Activated CD4-positive, alpha-beta T cell treated with anti-CD3 and anti-CD28 coated beads for 36 hours (primary cell): Measurements from ENCODE around the gene CD28. TPM values are rescaled to one million over a fixed set of nuclear protein-coding genes. Genes with fewer than 3 reads are reported as not detected.
"Not testable (repeated sequence)": the region's sequence is repeated elsewhere in the genome, so short reads cannot be mapped to it uniquely, and the experiment has no call there.

Source experiments
- ATAC-seq: fragments of 200-7000 bp; cut with Tn5 transposase; one replicate; pipeline ENCODE4 v1.10.0; 2021; ENCODE audit warnings: mild to moderate bottlenecking, moderate library complexity
- CTCF ChIA-PET: fragments of 350-600 bp; sonication (Branson Sonifier 250); formaldehyde crosslinking; loops from one replicate; lab custom pipeline; 2021; ENCODE audit warnings: antibody characterized with exemption; lab: Charles Lee
- POLR2A ChIA-PET: fragments of 350-600 bp; sonication (Branson Sonifier 250); formaldehyde crosslinking; loops from one replicate; lab custom pipeline; 2021; ENCODE audit warnings: antibody characterized with exemption, inconsistent platforms; lab: Charles Lee
- DNase-seq: peaks from one replicate; pipeline ENCODE4 v3.0.0-alpha.2; 2020
- H3K27ac Mint-ChIP-seq: one replicate; pipeline ENCODE4 v1.8.0; 2021; ENCODE audit warnings: mixed read lengths
- H3K27me3 Mint-ChIP-seq: one replicate; pipeline ENCODE4 v1.8.0; 2021; ENCODE audit warnings: mixed read lengths
- H3K36me3 Mint-ChIP-seq: one replicate; pipeline ENCODE4 v1.8.0; 2021; ENCODE audit warnings: low read depth, mixed read lengths
- H3K4me1 Mint-ChIP-seq: one replicate; pipeline ENCODE4 v1.8.0; 2021; ENCODE audit warnings: mixed read lengths
- H3K4me3 Mint-ChIP-seq: one replicate; pipeline ENCODE4 v1.8.0; 2021; ENCODE audit warnings: mild to moderate bottlenecking, moderate library complexity, mixed read lengths
- H3K9me3 Mint-ChIP-seq: one replicate; pipeline ENCODE4 v1.8.0; 2021; ENCODE audit warnings: low read depth, mixed read lengths
- intact Hi-C, 2 experiments: fragments of 100-400 bp; cut with DNase I in 1 of 2; cut with micrococcal nuclease in 1 of 2; formaldehyde crosslinking; loops; one replicate each; pipeline versions ENCODE4 v1.14.2 to v1.15.1; 2022 to 2024; cut with DNase I, micrococcal nuclease
- total RNA-seq, 2 experiments: library from RNA; stranded (reverse); gene quantifications; one replicate each; pipeline ENCODE4 v1.2.3, GENCODE V29; 2021

Gene CD28
- total RNA-seq, 2 experiments from 2014 or later = 175 TPM

- Mint-ChIP-seq H3K27ac (peak overlapping the region; percentile 93), H3K36me3 (peaks cover 69% of the 10 kb centered on the region), H3K9me3 (peaks cover 24% of the 10 kb centered on the region), H3K4me1 (peaks cover 72% of the 10 kb centered on the region), H3K27me3 (no peaks in the 10 kb centered on the region), H3K4me3 (no peak overlapping the region)
- no peak for ATAC-seq
- intact Hi-C loops = no loop called here
- POLR2A ChIA-PET = interaction anchor here (0.6 kb wide), 2 partner anchors 10 to 28 kb away, joined by 3 to 23 read pairs; no protein-coding TSS in a partner anchor
- CTCF ChIA-PET = interaction anchor here (0.7 to 5.9 kb wide), 4 partner anchors 12 to 52 kb away, joined by 3 to 27 read pairs (median 14); no protein-coding TSS in a partner anchor
- DNase-seq = no peak
Measured at GRCh38 chr2:203761121-203761520, 54.7 kb downstream of the CD28 start.

- ChIA-PET POLR2A (interaction anchor here (0.6 to 2.5 kb wide), 11 partner anchors 13 to 102 kb away, joined by 3 to 25 read pairs (median 6); no protein-coding TSS in a partner anchor), CTCF (interaction anchor here (0.6 to 5.9 kb wide), 9 partner anchors 9 to 105 kb away, joined by 3 to 27 read pairs (median 3); no protein-coding TSS in a partner anchor)
- intact Hi-C loops = loop anchor here (1.0 to 2.0 kb wide), 9 partner anchors 15 to 128 kb away; partner anchors contain the start of gene CD28 (in 2 of the 2)
- H3K4me1 Mint-ChIP-seq = peaks cover 85% of the 10 kb centered on the region
- peak overlapping the region; percentile 93 for H3K27ac Mint-ChIP-seq
- ATAC-seq (peak; percentile 84), DNase-seq (peak; percentile 76)
- no peaks in the 10 kb centered on the region for H3K27me3 Mint-ChIP-seq
- H3K4me3 Mint-ChIP-seq = peak overlapping the region; percentile 6
- peaks cover 67% of the 10 kb centered on the region for H3K36me3 Mint-ChIP-seq
- H3K9me3 Mint-ChIP-seq = peaks cover 24% of the 10 kb centered on the region
Measured at GRCh38 chr2:203763241-203763937, 57.0 kb downstream of the CD28 start.

- Mint-ChIP-seq H3K4me1 (peaks cover 81% of the 10 kb centered on the region), H3K27me3 (no peaks in the 10 kb centered on the region), H3K4me3 (peak overlapping the region; percentile 6), H3K27ac (peak overlapping the region; percentile 93), H3K36me3 (peaks cover 62% of the 10 kb centered on the region), H3K9me3 (peaks cover 21% of the 10 kb centered on the region)
- no peak for DNase-seq
- ChIA-PET POLR2A (interaction anchor here (0.6 to 2.5 kb wide), 11 partner anchors 14 to 102 kb away, joined by 3 to 25 read pairs (median 6); no protein-coding TSS in a partner anchor), CTCF (interaction anchor here (0.6 to 5.9 kb wide), 8 partner anchors 15 to 104 kb away, joined by 3 to 27 read pairs (median 4); no protein-coding TSS in a partner anchor)
- peak; percentile 94 for ATAC-seq
- intact Hi-C loops = loop anchor here (1.0 to 2.0 kb wide), 10 partner anchors 16 to 127 kb away; partner anchors contain the start of gene CD28 (in 2 of the 2)
Measured at GRCh38 chr2:203763938-203764664, 57.7 kb downstream of the CD28 start.

GRCh38 chr2:203772456-203773165 lies 66.2 kb downstream of the CD28 start:
- no peak overlapping the region for H3K4me3 Mint-ChIP-seq
- CTCF ChIA-PET = no interaction called here
- intact Hi-C loops = no loop called here
- DNase-seq (no peak), ATAC-seq (no peak)
- peaks cover 35% of the 10 kb centered on the region for H3K36me3 Mint-ChIP-seq
- H3K27me3 Mint-ChIP-seq = no peaks in the 10 kb centered on the region
- POLR2A ChIA-PET = no interaction called here
- peaks cover 28% of the 10 kb centered on the region for H3K4me1 Mint-ChIP-seq
- no peak overlapping the region for H3K27ac Mint-ChIP-seq
- H3K9me3 Mint-ChIP-seq = peaks cover 12% of the 10 kb centered on the region

- Mint-ChIP-seq H3K27ac (no peak overlapping the region), H3K4me1 (peaks cover 33% of the 10 kb centered on the region), H3K9me3 (peaks cover 4% of the 10 kb centered on the region), H3K4me3 (no peak overlapping the region), H3K36me3 (peaks cover 28% of the 10 kb centered on the region), H3K27me3 (no peaks in the 10 kb centered on the region)
- ChIA-PET POLR2A (no interaction called here), CTCF (interaction anchor here (0.7 to 1.6 kb wide), 3 partner anchors 35 to 298 kb away, joined by 3 read pairs; no protein-coding TSS in a partner anchor)
- ATAC-seq = no peak
- no peak for DNase-seq
- intact Hi-C loops = no loop called here
Measured at GRCh38 chr2:203774760-203775159, 68.3 kb downstream of the CD28 start.

- DNase-seq = no peak
- POLR2A ChIA-PET = no interaction called here
- peaks cover 6% of the 10 kb centered on the region for H3K9me3 Mint-ChIP-seq
- peaks cover 23% of the 10 kb centered on the region for H3K36me3 Mint-ChIP-seq
- no peak overlapping the region for H3K4me3 Mint-ChIP-seq
- H3K27ac Mint-ChIP-seq = no peak overlapping the region
- peaks cover 34% of the 10 kb centered on the region for H3K4me1 Mint-ChIP-seq
- CTCF ChIA-PET = interaction anchor here (1.1 to 1.6 kb wide), 3 partner anchors 36 to 53 kb away, joined by 3 read pairs; no protein-coding TSS in a partner anchor
- no peak for ATAC-seq
- H3K27me3 Mint-ChIP-seq = no peaks in the 10 kb centered on the region
- intact Hi-C loops = no loop called here
Measured at GRCh38 chr2:203775684-203776083, 69.2 kb downstream of the CD28 start.

GRCh38 chr2:203777030-203777429 lies 70.6 kb downstream of the CD28 start:
- ChIA-PET POLR2A (no interaction called here), CTCF (no interaction called here)
- Mint-ChIP-seq H3K9me3 (peaks cover 6% of the 10 kb centered on the region), H3K36me3 (peaks cover 17% of the 10 kb centered on the region), H3K27ac (no peak overlapping the region), H3K4me3 (no peak overlapping the region), H3K27me3 (no peaks in the 10 kb centered on the region), H3K4me1 (peaks cover 38% of the 10 kb centered on the region)
- DNase-seq (no peak), ATAC-seq (no peak)
- intact Hi-C loops = no loop called here

- H3K27me3 Mint-ChIP-seq, DNase-seq, H3K9me3 Mint-ChIP-seq, H3K4me3 Mint-ChIP-seq, H3K36me3 Mint-ChIP-seq, ATAC-seq, POLR2A ChIA-PET, H3K27ac Mint-ChIP-seq: not testable (repeated sequence)
- CTCF ChIA-PET = interaction anchor here (6.1 kb wide), 1 partner anchor 34 kb away, joined by 40 read pairs; no protein-coding TSS in a partner anchor
- H3K4me1 Mint-ChIP-seq = peaks cover 48% of the 10 kb centered on the region
- intact Hi-C loops = loop anchor here in 1 of 2 experiments (5.0 kb wide), 1 partner anchor 37 kb away; no protein-coding TSS in a partner anchor
Measured at GRCh38 chr2:203779477-203780073, 73.1 kb downstream of the CD28 start.

- DNase-seq (no peak), ATAC-seq (no peak)
- ChIA-PET CTCF (interaction anchor here (0.6 to 6.1 kb wide), 5 partner anchors 33 to 166 kb away, joined by 3 to 40 read pairs (median 3); no protein-coding TSS in a partner anchor), POLR2A (interaction anchor here (0.6 to 1.2 kb wide), 2 partner anchors 35 to 51 kb away, joined by 3 to 12 read pairs; no protein-coding TSS in a partner anchor)
- H3K4me1 Mint-ChIP-seq = peaks cover 50% of the 10 kb centered on the region
- no peak overlapping the region for H3K27ac Mint-ChIP-seq
- H3K4me3 Mint-ChIP-seq = no peak overlapping the region
- intact Hi-C loops = loop anchor here in 1 of 2 experiments (5.0 kb wide), 1 partner anchor 38 kb away; no protein-coding TSS in a partner anchor
- peaks cover 8% of the 10 kb centered on the region for H3K36me3 Mint-ChIP-seq
- H3K9me3 Mint-ChIP-seq = peaks cover 6% of the 10 kb centered on the region
- no peaks in the 10 kb centered on the region for H3K27me3 Mint-ChIP-seq
Measured at GRCh38 chr2:203780231-203780630, 73.8 kb downstream of the CD28 start.

- intact Hi-C loops = loop anchor here in 1 of 2 experiments (5.0 kb wide), 1 partner anchor 39 kb away; no protein-coding TSS in a partner anchor
- CTCF ChIA-PET = interaction anchor here (0.5 to 6.1 kb wide), 13 partner anchors 10 to 304 kb away, joined by 3 to 40 read pairs (median 4); no protein-coding TSS in a partner anchor
- POLR2A ChIA-PET = interaction anchor here (1.2 kb wide), 1 partner anchor 51 kb away, joined by 12 read pairs; no protein-coding TSS in a partner anchor
- Mint-ChIP-seq H3K27me3 (no peaks in the 10 kb centered on the region), H3K27ac (peak overlapping the region; percentile 51), H3K4me3 (no peak overlapping the region), H3K9me3 (peaks cover 6% of the 10 kb centered on the region), H3K36me3 (peaks cover 8% of the 10 kb centered on the region), H3K4me1 (peaks cover 47% of the 10 kb centered on the region)
- ATAC-seq = no peak
- no peak for DNase-seq
Measured at GRCh38 chr2:203781151-203781550, 74.7 kb downstream of the CD28 start.
